NCI-H2196 treated with DMSO at 0.1 percent for 48 hours (cell line): ENCODE data around the gene C1QTNF5.

Source experiments
- DNase-seq: peaks from one replicate; lab custom pipeline; 2025; ENCODE audit not compliant: unreplicated experiment; lab: John Stamatoyannopoulos, UW

Gene C1QTNF5

GRCh38 chr11:119297938-119298337 is 42.7 kb downstream of the C1QTNF5 start:
- no peak for DNase-seq

GRCh38 chr11:119295178-119295577 is 45.5 kb downstream of the C1QTNF5 start:
- no peak for DNase-seq

- no peak for DNase-seq
Measured at GRCh38 chr11:119293461-119293860, 47.2 kb downstream of the C1QTNF5 start.

- DNase-seq, result no peak
Measured at GRCh38 chr11:119290894-119291497, 49.7 kb downstream of the C1QTNF5 start.
